PC-3 (cell line): ENCODE measurements around the gene RHOBTB1. TPM values are rescaled to one million over a fixed set of nuclear protein-coding genes. Genes with fewer than 3 reads are reported as not detected.
"Not testable (repeated sequence)": the region's sequence is repeated elsewhere in the genome, so short reads cannot be mapped to it uniquely, and the experiment has no call there.

Experiments used
- ATAC-seq: fragments of 200-7000 bp; cut with Tn5 transposase; 2 replicates; pipeline ENCODE4 v1.9.1; 2020; ENCODE audit warnings: mild to moderate bottlenecking, moderate library complexity
- BruUV-seq: library from RNA; stranded (reverse); fragments of 400-500 nt; replicated peaks from 2 replicates; lab custom pipeline; 2021; lab: Mats Ljungman, UMichigan
- CTCF ChIA-PET: fragments of 300-600 bp; sonication (Branson Sonifier 250); formaldehyde crosslinking; loops from one replicate; lab custom pipeline; 2022; ENCODE audit warnings: antibody characterized with exemption; lab: Charles Lee
- POLR2A ChIA-PET: fragments of 300-600 bp; sonication (Branson Sonifier 250); formaldehyde crosslinking; loops from one replicate; lab custom pipeline; 2022; ENCODE audit warnings: antibody characterized with exemption; ENCODE audit not compliant: unreplicated experiment; lab: Charles Lee
- DNase-seq: peaks from one replicate; pipeline ENCODE4 v3.0.0-alpha.2; 2015
- H2AFZ ChIP-seq: fragments of 300-600 bp; sonication (generic); 2 replicates; pipeline ENCODE4 v1.6.0; 2016; ENCODE audit warnings: antibody characterized with exemption, low read length
- H3F3A ChIP-seq: fragments of 300-600 bp; sonication (generic); one replicate; pipeline ENCODE4 v1.6.0; 2017; ENCODE audit warnings: antibody characterized with exemption, low read length, control low read depth, mild to moderate bottlenecking; ENCODE audit not compliant: unreplicated experiment
- H3K27ac ChIP-seq: fragments of 300-600 bp; sonication (generic); 2 replicates; pipeline ENCODE4 v1.5.1; 2016; ENCODE audit warnings: mild to moderate bottlenecking, low read length
- H3K27me3 ChIP-seq: fragments of 300-600 bp; sonication (generic); 2 replicates; pipeline ENCODE4 v1.6.1; 2016; ENCODE audit warnings: low read length, mixed read lengths
- H3K36me3 ChIP-seq: fragments of 300-600 bp; sonication (generic); 2 replicates; pipeline ENCODE4 v1.6.1; 2016; ENCODE audit warnings: low read depth, mixed run types, low read length, mixed read lengths
- H3K4me1 ChIP-seq: fragments of 300-600 bp; sonication (generic); 2 replicates; pipeline ENCODE4 v1.5.1; 2016; ENCODE audit warnings: low read length; ENCODE audit not compliant: insufficient read depth
- H3K4me2 ChIP-seq: fragments of 300-600 bp; sonication (generic); 2 replicates; pipeline ENCODE4 v1.6.0; 2016; ENCODE audit warnings: low read length
- H3K4me3 ChIP-seq: fragments of 300-600 bp; sonication (generic); 2 replicates; pipeline ENCODE4 v1.5.1; 2016; ENCODE audit warnings: mild to moderate bottlenecking, low read length, mixed read lengths
- H3K79me2 ChIP-seq: fragments of 300-600 bp; sonication (generic); 2 replicates; pipeline ENCODE4 v1.6.1; 2017; ENCODE audit warnings: low read length, mixed read lengths
- H3K9ac ChIP-seq: fragments of 300-600 bp; sonication (generic); 2 replicates; pipeline ENCODE4 v1.6.0; 2016; ENCODE audit warnings: mild to moderate bottlenecking, low read length
- H3K9me2 ChIP-seq: fragments of 300-600 bp; sonication (generic); replicated peaks from 2 replicates; pipeline ENCODE4 v1.6.1; 2016; ENCODE audit warnings: mixed run types, low read length, mixed read lengths
- H3K9me3 ChIP-seq: fragments of 300-600 bp; sonication (generic); 2 replicates; pipeline ENCODE4 v1.6.1; 2016; ENCODE audit warnings: low read length, mixed read lengths
- H4K20me1 ChIP-seq: fragments of 300-600 bp; sonication (generic); 2 replicates; pipeline ENCODE4 v1.6.1; 2016; ENCODE audit warnings: low read length, mixed read lengths
- EZH2 ChIP-seq: fragments of 300-600 bp; sonication (generic); IDR thresholded peaks from one replicate; pipeline ENCODE4 v1.6.1; 2017; ENCODE audit warnings: antibody characterized with exemption, mild to moderate bottlenecking, low read length; ENCODE audit not compliant: unreplicated experiment
- EZH2phosphoT487 ChIP-seq: fragments of 300-600 bp; sonication (generic); IDR thresholded peaks from 2 replicates; pipeline ENCODE4 v1.6.1; 2018; ENCODE audit warnings: mild to moderate bottlenecking, antibody characterized with exemption, low read length, borderline replicate concordance
- intact Hi-C: fragments of 100-400 bp; cut with micrococcal nuclease; formaldehyde crosslinking; loops from 2 replicates; pipeline ENCODE4 v1.9.0; 2023
- total RNA-seq: library from RNA; depleted of rRNA; stranded (reverse); fragments of >200 nt; gene quantifications from 2 replicates; pipeline ENCODE4 v1.2.3, GENCODE V29; 2014
- TF ChIP-seq, protein P1 (sequence below): fragments of 300-600 bp; sonication (generic); conservative IDR thresholded peaks from 2 replicates; pipeline ENCODE4 v1.5.1; 2017; ENCODE audit warnings: antibody characterized with exemption, low read depth, mild to moderate bottlenecking, low read length

RHOBTB1 gene
- total RNA-seq, 1 experiment from 2014 or later = 6.7 TPM

DNA sequence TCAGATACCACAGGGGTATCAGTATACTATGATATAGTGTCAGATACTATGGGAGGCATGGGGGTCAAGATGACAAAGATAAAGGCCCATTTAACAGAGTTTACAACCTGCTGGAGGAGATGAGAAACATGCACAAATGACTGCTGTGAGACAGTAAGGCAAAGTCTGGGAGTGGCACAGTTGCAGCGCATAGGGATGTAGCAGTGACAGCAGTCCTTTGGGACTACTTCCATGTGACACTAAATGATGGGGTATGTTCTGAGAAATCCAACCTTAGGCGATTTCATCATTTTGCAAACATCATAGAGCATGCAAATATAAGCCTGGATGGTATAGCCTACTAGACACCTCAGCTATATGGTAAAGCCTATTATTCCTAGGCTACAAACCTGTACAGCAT lies 108.9 kb downstream of the RHOBTB1 start:
- Histone ChIP-seq H3K27ac (no peak overlapping the region), H2AFZ (no peak overlapping the region), H3K9ac (no peak overlapping the region), H3K79me2 (no peaks in the 10 kb centered on the region), H3K4me3 (no peak overlapping the region), H3K36me3 (no peaks in the 10 kb centered on the region), H4K20me1 (no peaks in the 10 kb centered on the region), H3K27me3 (no peaks in the 10 kb centered on the region), H3F3A (no peaks in the 10 kb centered on the region), H3K4me2 (no peak overlapping the region), H3K9me2 (no peaks in the 10 kb centered on the region), H3K9me3 (no peaks in the 10 kb centered on the region), H3K4me1 (no peaks in the 10 kb centered on the region)
- ATAC-seq (no peak), DNase-seq (no peak)
- no TSS peak for BruUV-seq
- intact Hi-C loops = no loop called here
- ChIA-PET CTCF (no interaction called here), POLR2A (no interaction called here)
- no peak for TF ChIP-seq EZH2
- TF ChIP-seq, protein P1, sequence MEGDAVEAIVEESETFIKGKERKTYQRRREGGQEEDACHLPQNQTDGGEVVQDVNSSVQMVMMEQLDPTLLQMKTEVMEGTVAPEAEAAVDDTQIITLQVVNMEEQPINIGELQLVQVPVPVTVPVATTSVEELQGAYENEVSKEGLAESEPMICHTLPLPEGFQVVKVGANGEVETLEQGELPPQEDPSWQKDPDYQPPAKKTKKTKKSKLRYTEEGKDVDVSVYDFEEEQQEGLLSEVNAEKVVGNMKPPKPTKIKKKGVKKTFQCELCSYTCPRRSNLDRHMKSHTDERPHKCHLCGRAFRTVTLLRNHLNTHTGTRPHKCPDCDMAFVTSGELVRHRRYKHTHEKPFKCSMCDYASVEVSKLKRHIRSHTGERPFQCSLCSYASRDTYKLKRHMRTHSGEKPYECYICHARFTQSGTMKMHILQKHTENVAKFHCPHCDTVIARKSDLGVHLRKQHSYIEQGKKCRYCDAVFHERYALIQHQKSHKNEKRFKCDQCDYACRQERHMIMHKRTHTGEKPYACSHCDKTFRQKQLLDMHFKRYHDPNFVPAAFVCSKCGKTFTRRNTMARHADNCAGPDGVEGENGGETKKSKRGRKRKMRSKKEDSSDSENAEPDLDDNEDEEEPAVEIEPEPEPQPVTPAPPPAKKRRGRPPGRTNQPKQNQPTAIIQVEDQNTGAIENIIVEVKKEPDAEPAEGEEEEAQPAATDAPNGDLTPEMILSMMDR = no peak
- TF ChIP-seq EZH2phosphoT487 = no peak

DNA sequence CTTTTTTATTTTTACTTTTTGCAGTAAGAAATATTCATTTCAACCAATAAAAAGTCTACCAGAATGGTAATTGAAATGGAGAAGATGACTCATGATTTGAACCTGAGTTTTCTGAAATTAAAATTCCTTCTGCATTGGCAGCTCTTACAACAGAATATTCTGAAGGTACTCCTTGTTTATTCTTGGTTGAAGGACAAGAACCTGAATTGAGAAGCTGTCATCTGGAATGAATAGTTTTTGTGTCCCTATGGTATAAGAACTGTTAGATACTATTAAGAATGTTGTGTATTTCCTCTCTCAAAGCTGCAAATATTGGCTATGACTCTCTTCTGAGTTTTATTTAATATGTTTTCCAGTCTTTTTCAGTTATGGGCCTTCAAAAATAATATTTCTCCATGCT lies 109.6 kb downstream of the RHOBTB1 start:
- Histone ChIP-seq H3K4me3 (no peak overlapping the region), H3K27me3 (no peaks in the 10 kb centered on the region), H3K4me1 (no peaks in the 10 kb centered on the region), H3K9me2 (no peaks in the 10 kb centered on the region), H3K4me2 (no peak overlapping the region), H3K9me3 (no peaks in the 10 kb centered on the region), H3K36me3 (no peaks in the 10 kb centered on the region), H3K79me2 (no peaks in the 10 kb centered on the region), H3K9ac (no peak overlapping the region), H2AFZ (no peak overlapping the region), H4K20me1 (no peaks in the 10 kb centered on the region), H3K27ac (no peak overlapping the region), H3F3A (no peaks in the 10 kb centered on the region)
- DNase-seq = no peak
- CTCF ChIA-PET = no interaction called here
- ATAC-seq = no peak
- intact Hi-C loops = no loop called here
- TF ChIP-seq, protein P1 = no peak
- TF ChIP-seq EZH2phosphoT487 (no peak), EZH2 (no peak)
- POLR2A ChIA-PET = no interaction called here
- no TSS peak for BruUV-seq

- H3K4me2 ChIP-seq, BruUV-seq, H3K79me2 ChIP-seq, DNase-seq, H3K36me3 ChIP-seq, H3K9ac ChIP-seq, ATAC-seq, H3K27me3 ChIP-seq, H3K4me1 ChIP-seq, POLR2A ChIA-PET, H3K9me2 ChIP-seq, H3K27ac ChIP-seq, H3K9me3 ChIP-seq, H2AFZ ChIP-seq, CTCF ChIA-PET, intact Hi-C loops, H4K20me1 ChIP-seq, H3K4me3 ChIP-seq, H3F3A ChIP-seq: not testable (repeated sequence)
These were observed 111.8 kb downstream of the RHOBTB1 start for GRCh38 chr10:60832136-60832535.
